Neutrophil (primary cell): ENCODE results near the gene C6orf132.

ENCODE experiments used
- H3K27ac ChIP-seq: fragments of 200-600 bp; sonication (generic); 2 replicates; pipeline ENCODE4 v1.5.1; 2016; ENCODE audit warnings: mild to moderate bottlenecking, moderate library complexity
- H3K27me3 ChIP-seq: fragments of 200-600 bp; sonication (generic); 2 replicates; pipeline ENCODE4 v1.6.0; 2016; ENCODE audit warnings: mild to moderate bottlenecking
- H3K36me3 ChIP-seq: fragments of 200-600 bp; sonication (generic); 2 replicates; pipeline ENCODE4 v1.5.1; 2017
- H3K4me1 ChIP-seq, 2 experiments: fragments of 200-600 bp in 1 of 2; sonication (generic) in 1 of 2; 1 replicate in 1 of 2; 2 replicates in 1 of 2; pipeline versions ENCODE4 v1.5.1 to v1.6.1; 2013 to 2016; ENCODE audit warnings: low read depth in 1 of 2, low read length in 1 of 2, mild to moderate bottlenecking in 1 of 2, moderate library complexity in 1 of 2; ENCODE audit not compliant: control insufficient read depth in 1 of 2, insufficient read depth in 1 of 2
- H3K4me3 ChIP-seq, 2 experiments: fragments of 200-600 bp in 1 of 2; sonication (generic) in 1 of 2; 1 replicate in 1 of 2; 2 replicates in 1 of 2; pipeline ENCODE4 v1.5.1; 2013 to 2016; ENCODE audit warnings: low read depth in 1 of 2, low read length in 1 of 2, mild to moderate bottlenecking in 1 of 2, moderate library complexity in 1 of 2
- H3K9me3 ChIP-seq: fragments of 200-600 bp; sonication (generic); 2 replicates; pipeline ENCODE4 v1.5.1; 2016
- TF ChIP-seq, protein P1 (sequence below): fragments of 200-600 bp; sonication (generic); IDR thresholded peaks from 2 replicates; pipeline ENCODE4 v1.5.1; 2016; ENCODE audit warnings: antibody characterized with exemption

Gene C6orf132

DNA sequence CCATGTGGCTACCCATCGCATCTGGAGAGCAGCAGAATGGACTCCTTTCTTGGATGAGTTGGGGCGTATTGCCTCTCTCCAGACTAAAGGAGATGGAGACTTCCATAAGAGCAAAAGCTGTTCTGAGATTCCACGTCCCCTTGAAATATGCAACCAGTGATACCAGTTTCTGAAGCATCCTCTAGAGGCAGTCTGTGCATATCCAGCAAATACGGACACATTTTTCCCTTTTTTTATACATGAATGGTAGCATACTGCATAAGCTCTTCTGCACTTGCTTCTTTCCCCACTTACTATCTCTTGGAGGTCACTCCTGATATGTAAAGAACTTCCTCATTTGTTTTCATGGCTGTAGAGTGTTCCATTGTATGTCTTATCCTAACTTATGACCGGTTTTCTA lies 57.5 kb downstream of the C6orf132 start:
- H3K27ac ChIP-seq = no peak overlapping the region
- H3K4me3 ChIP-seq = no peak overlapping the region
- TF ChIP-seq, protein P1, sequence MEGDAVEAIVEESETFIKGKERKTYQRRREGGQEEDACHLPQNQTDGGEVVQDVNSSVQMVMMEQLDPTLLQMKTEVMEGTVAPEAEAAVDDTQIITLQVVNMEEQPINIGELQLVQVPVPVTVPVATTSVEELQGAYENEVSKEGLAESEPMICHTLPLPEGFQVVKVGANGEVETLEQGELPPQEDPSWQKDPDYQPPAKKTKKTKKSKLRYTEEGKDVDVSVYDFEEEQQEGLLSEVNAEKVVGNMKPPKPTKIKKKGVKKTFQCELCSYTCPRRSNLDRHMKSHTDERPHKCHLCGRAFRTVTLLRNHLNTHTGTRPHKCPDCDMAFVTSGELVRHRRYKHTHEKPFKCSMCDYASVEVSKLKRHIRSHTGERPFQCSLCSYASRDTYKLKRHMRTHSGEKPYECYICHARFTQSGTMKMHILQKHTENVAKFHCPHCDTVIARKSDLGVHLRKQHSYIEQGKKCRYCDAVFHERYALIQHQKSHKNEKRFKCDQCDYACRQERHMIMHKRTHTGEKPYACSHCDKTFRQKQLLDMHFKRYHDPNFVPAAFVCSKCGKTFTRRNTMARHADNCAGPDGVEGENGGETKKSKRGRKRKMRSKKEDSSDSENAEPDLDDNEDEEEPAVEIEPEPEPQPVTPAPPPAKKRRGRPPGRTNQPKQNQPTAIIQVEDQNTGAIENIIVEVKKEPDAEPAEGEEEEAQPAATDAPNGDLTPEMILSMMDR = no peak
- no peaks in the 10 kb centered on the region for H3K27me3 ChIP-seq
- H3K9me3 ChIP-seq = no peaks in the 10 kb centered on the region
- H3K36me3 ChIP-seq = peaks cover 42% of the 10 kb centered on the region
- peaks cover 11 to 12% of the 10 kb centered on the region in 2 experiments for H3K4me1 ChIP-seq

DNA sequence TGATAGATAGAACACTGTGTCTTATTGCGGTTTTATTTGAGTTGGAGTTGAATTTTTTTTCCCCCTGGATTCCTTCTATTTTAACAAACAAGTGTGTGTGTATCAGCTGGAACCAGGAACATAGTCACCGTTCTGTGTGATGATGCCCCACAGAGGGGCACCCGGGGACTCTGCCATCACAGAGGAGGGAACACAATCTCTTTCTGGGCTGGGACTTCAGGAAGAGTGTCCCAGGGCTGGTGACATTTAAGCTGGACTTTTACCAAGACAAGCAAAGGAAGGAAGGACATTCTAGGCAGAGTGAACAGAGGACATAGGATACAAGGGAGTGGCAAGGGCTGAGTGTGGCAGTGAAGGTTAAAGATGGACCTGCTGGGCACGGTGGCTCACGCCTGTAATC lies 58.9 kb downstream of the C6orf132 start:
- peaks cover 11 to 12% of the 10 kb centered on the region in 2 experiments for H3K4me1 ChIP-seq
- H3K27ac ChIP-seq = no peak overlapping the region
- H3K27me3 ChIP-seq = no peaks in the 10 kb centered on the region
- H3K4me3 ChIP-seq = no peak overlapping the region
- no peaks in the 10 kb centered on the region for H3K9me3 ChIP-seq
- TF ChIP-seq, protein P1 = no peak
- peaks cover 55% of the 10 kb centered on the region for H3K36me3 ChIP-seq

DNA sequence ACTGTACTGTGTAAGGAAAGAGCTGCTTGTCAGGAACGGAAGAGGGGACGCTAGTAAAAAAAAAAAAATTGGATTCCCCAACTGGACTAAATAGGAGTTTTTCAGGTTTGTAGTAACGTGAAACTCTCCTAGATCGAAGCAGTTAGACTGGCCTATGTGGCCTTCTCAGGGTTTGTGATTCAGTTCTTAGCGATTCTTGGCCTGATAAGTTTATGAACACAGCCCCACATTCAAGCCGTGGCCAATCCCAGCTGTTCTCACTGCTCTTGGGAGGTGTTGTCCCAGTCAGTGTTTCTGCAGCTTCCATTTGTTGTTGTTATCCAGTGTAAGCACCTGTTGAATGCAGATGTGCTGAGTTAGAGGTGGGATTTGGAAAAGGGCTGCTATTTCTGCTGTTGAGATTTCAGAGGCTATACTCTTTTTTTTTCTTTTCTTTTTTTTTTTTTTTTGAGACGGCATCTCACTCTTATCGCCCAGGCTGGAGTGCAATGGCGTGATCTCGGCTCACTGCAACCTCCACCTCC lies 62.4 kb downstream of the C6orf132 start:
- H3K36me3 ChIP-seq = peaks cover 75% of the 10 kb centered on the region
- H3K4me3 ChIP-seq = no peak overlapping the region
- H3K27ac ChIP-seq = no peak overlapping the region
- H3K27me3 ChIP-seq = no peaks in the 10 kb centered on the region
- TF ChIP-seq, protein P1 = no peak
- H3K4me1 ChIP-seq = peaks cover 11 to 12% of the 10 kb centered on the region in 2 experiments
- no peaks in the 10 kb centered on the region for H3K9me3 ChIP-seq

GRCh38 chr6:42078386-42078785 lies 64.0 kb downstream of the C6orf132 start:
- H3K27ac ChIP-seq = no peak overlapping the region
- no peaks in the 10 kb centered on the region for H3K27me3 ChIP-seq
- peaks cover 11 to 12% of the 10 kb centered on the region in 2 experiments for H3K4me1 ChIP-seq
- TF ChIP-seq, protein P1 = no peak
- no peak overlapping the region for H3K4me3 ChIP-seq
- H3K36me3 ChIP-seq = peaks cover 88% of the 10 kb centered on the region
- no peaks in the 10 kb centered on the region for H3K9me3 ChIP-seq

GRCh38 chr6:42075159-42075838 lies 67.1 kb downstream of the C6orf132 start:
- H3K27ac ChIP-seq = no peak overlapping the region
- TF ChIP-seq, protein P1 = no peak
- no peaks in the 10 kb centered on the region for H3K27me3 ChIP-seq
- H3K36me3 ChIP-seq = peaks cover 97% of the 10 kb centered on the region
- no peaks in the 10 kb centered on the region for H3K4me1 ChIP-seq
- no peaks in the 10 kb centered on the region for H3K9me3 ChIP-seq
- H3K4me3 ChIP-seq = no peak overlapping the region
